ENCODE results near the gene SMAP2.

DNA sequence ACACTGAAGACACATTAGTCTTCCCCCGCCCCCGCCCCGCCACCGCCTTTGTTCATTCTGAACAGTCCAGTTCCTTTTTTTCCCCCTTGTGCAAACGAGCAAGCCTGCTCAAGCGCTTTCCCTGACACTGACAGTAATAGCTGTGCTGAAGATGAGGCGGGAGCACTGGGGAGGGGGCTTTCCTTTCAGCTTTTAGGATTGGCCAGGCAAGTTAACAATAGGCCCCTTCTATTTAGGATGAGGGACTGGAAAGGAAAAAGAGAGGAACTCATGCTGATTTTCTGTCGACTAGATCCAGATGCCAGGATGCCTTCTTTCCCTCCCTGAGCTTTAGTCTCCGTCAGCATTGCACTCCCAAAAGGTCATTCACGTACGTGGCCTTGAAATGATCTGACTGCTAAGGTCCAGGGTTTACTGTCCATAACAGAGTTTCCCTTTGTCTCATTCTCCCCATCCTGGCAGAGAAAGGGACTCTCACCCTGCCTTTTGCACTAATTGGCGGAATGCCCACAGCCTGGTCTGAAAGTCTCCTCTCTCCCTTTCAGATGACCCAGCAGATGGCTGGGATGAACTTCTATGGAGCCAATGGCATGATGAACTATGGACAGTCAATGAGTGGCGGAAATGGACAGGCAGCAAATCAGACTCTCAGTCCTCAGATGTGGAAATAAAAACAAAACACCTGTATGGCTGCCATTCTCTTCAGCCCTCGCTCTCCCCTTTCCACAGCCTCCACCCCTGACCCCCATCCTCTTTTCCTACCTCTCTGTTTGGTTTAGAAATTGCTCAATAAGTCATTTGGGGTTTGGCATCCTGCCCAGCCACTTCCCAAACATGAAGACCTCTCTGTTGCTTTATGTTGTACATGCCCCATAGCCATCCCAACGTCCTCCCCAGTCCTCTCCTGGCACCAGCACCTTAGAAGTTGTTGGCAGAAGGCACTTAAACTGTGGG lies 48.2 kb downstream of the SMAP2 start:
- TF ChIP-seq POLR2AphosphoS5 (IDR thresholded peaks at IDR 0.05; ENCODE audit: low read depth, low read length) (no peak), POLR2A (IDR thresholded peaks at IDR 0.05; ENCODE audit: low read depth, low read length) (no peak), TAF1 (IDR thresholded peaks at IDR 0.05; ENCODE audit: low read depth, low read length) (no peak), POU2F2 (IDR thresholded peaks at IDR 0.05; ENCODE audit: low read depth, low read length) (no peak), PAX5 (IDR thresholded peaks at IDR 0.05; ENCODE audit: insufficient read depth, low read length, severe bottlenecking) (no peak)
